Fibroblast of lung (primary cell): ENCODE measurements around the gene PSAT1.

ENCODE experiments used
- EZH2 ChIP-seq: IDR thresholded peaks from 2 replicates; pipeline ENCODE4 v1.5.1; 2012; ENCODE audit warnings: low read length, control low read depth, mild to moderate bottlenecking; ENCODE audit errors: missing control alignments
- TF ChIP-seq, protein P1 (sequence below), 2 donors: IDR thresholded peaks in 1 of 2; conservative IDR thresholded peaks in 1 of 2; 1 replicate in 1 of 2; 2 replicates in 1 of 2; pipeline ENCODE4 v1.5.1; 2011 to 2012; ENCODE audit warnings: low read length in 2 of 2, control low read depth in 1 of 2, inconsistent platforms in 1 of 2, low read depth in 1 of 2, mild to moderate bottlenecking in 1 of 2

DNA sequence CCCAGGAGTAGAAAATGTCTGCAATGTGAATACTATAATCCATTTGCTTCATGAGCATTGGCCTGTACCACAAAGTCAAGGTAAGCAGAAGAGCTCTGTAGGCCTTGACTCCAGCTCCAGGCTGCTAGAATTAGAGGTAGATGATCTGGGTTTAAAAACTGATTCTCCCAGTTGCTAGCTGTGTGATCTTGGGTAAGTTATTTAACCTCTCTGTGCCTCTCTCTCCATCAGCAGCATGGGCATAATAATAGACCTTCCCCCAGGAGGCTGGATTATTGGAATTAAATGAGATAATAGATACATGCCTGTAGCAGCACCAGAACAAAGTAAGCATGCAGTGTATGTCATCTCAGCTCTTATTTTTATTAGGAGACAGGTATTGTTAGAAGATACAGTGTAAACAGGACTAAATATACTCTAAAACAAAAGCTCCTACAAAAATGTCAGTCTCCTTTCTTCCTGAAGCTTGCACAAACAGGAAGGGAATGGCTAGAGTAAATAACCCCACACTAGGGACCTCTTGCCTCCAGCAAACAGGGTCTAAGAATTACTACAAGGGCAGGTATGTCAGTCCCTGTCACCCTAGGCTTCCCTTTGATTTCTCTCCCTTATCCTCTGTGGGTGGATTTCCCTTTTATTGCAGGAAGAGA, 57.5 kb downstream of the PSAT1 start:
- TF ChIP-seq EZH2 = no peak
- TF ChIP-seq, protein P1, sequence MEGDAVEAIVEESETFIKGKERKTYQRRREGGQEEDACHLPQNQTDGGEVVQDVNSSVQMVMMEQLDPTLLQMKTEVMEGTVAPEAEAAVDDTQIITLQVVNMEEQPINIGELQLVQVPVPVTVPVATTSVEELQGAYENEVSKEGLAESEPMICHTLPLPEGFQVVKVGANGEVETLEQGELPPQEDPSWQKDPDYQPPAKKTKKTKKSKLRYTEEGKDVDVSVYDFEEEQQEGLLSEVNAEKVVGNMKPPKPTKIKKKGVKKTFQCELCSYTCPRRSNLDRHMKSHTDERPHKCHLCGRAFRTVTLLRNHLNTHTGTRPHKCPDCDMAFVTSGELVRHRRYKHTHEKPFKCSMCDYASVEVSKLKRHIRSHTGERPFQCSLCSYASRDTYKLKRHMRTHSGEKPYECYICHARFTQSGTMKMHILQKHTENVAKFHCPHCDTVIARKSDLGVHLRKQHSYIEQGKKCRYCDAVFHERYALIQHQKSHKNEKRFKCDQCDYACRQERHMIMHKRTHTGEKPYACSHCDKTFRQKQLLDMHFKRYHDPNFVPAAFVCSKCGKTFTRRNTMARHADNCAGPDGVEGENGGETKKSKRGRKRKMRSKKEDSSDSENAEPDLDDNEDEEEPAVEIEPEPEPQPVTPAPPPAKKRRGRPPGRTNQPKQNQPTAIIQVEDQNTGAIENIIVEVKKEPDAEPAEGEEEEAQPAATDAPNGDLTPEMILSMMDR (conservative IDR thresholded peaks at IDR 0.05 in 1 of 2, IDR thresholded peaks at IDR 0.05 in 1 of 2; ENCODE audit: low read depth in 1 of 2, low read length in 2 of 2) = no peak
